Upper lobe of right lung (tissue), 1 donor: Measurements from ENCODE around the gene TUNAR. TPM values are rescaled to one million over a fixed set of nuclear protein-coding genes. Genes with fewer than 3 reads are reported as not detected.

Source experiments
- ATAC-seq: fragments of 200-7000 bp; cut with Tn5 transposase; one replicate; pipeline ENCODE4 v1.9.1; 2020; ENCODE audit warnings: mild to moderate bottlenecking, moderate library complexity
- DNase-seq: peaks from one replicate; pipeline ENCODE4 v3.0.0-alpha.2; 2020
- H3K27ac ChIP-seq: fragments of 200-600 bp; one replicate; pipeline ENCODE4 v1.8.0; 2022
- H3K27me3 ChIP-seq: fragments of 200-600 bp; one replicate; pipeline ENCODE4 v1.8.0; 2022; ENCODE audit warnings: mild to moderate bottlenecking
- H3K36me3 ChIP-seq: fragments of 200-600 bp; one replicate; pipeline ENCODE4 v1.8.0; 2022
- H3K4me1 ChIP-seq: fragments of 200-600 bp; one replicate; pipeline ENCODE4 v1.8.0; 2022
- H3K4me3 ChIP-seq: fragments of 200-600 bp; one replicate; pipeline ENCODE4 v1.8.0; 2022; ENCODE audit warnings: mild to moderate bottlenecking
- H3K9me3 ChIP-seq: fragments of 200-600 bp; one replicate; pipeline ENCODE4 v1.8.0; 2022
- CTCF ChIP-seq: fragments of 200-600 bp; IDR thresholded peaks from one replicate; pipeline ENCODE4 v1.8.0; 2022; ENCODE audit warnings: antibody characterized with exemption
- intact Hi-C: fragments of 100-400 bp; cut with DNase I; formaldehyde crosslinking; loops from one replicate; pipeline ENCODE4 v1.11.0; 2022
- total RNA-seq: library from RNA; stranded (reverse); fragmentation: NEBNext Ultra II Directional; extraction: Animal tissue kit (Norgen Biotek cat#: 25700); gene quantifications from one replicate; pipeline ENCODE4 v1.2.1, GENCODE V29; 2021
- donor health status: DM: no; HTN: yes; CAD: no; lungs with severe emphysema.

Gene TUNAR
- total RNA-seq, 1 donor from 2014 or later = not detected

GRCh38 chr14:95892142-95892541 is 15.5 kb downstream of the TUNAR start:
- DNase-seq (no peak), ATAC-seq (no peak)
- TF ChIP-seq CTCF = no peak
- Histone ChIP-seq H3K9me3 (no peaks in the 10 kb centered on the region), H3K27me3 (no peaks in the 10 kb centered on the region), H3K4me3 (no peak overlapping the region), H3K36me3 (no peaks in the 10 kb centered on the region), H3K27ac (no peak overlapping the region), H3K4me1 (no peaks in the 10 kb centered on the region)
- intact Hi-C loops = no loop called here

GRCh38 chr14:95895720-95896119 is 19.1 kb downstream of the TUNAR start:
- peak; percentile 19 for TF ChIP-seq CTCF
- intact Hi-C loops = no loop called here
- no peak for ATAC-seq
- no peak for DNase-seq
- Histone ChIP-seq H3K36me3 (no peaks in the 10 kb centered on the region), H3K4me1 (no peaks in the 10 kb centered on the region), H3K4me3 (no peak overlapping the region), H3K27me3 (no peaks in the 10 kb centered on the region), H3K27ac (no peak overlapping the region), H3K9me3 (no peaks in the 10 kb centered on the region)

GRCh38 chr14:95896498-95897135 is 20.0 kb downstream of the TUNAR start:
- H3K9me3 ChIP-seq = no peaks in the 10 kb centered on the region
- DNase-seq (no peak), ATAC-seq (no peak)
- intact Hi-C loops = no loop called here
- no peak overlapping the region for H3K4me3 ChIP-seq
- no peaks in the 10 kb centered on the region for H3K4me1 ChIP-seq
- H3K27ac ChIP-seq = no peak overlapping the region
- H3K36me3 ChIP-seq = no peaks in the 10 kb centered on the region
- peaks cover 2% of the 10 kb centered on the region for H3K27me3 ChIP-seq
- TF ChIP-seq CTCF = no peak

- Histone ChIP-seq H3K4me3 (no peak overlapping the region), H3K4me1 (no peaks in the 10 kb centered on the region), H3K9me3 (no peaks in the 10 kb centered on the region), H3K36me3 (no peaks in the 10 kb centered on the region), H3K27ac (no peak overlapping the region), H3K27me3 (peaks cover 5% of the 10 kb centered on the region)
- TF ChIP-seq CTCF = no peak
- DNase-seq (no peak), ATAC-seq (no peak)
- intact Hi-C loops = no loop called here
Observed at GRCh38 chr14:95897280-95897679, 20.6 kb downstream of the TUNAR start.

GRCh38 chr14:95901054-95901453 is 24.4 kb downstream of the TUNAR start:
- DNase-seq (no peak), ATAC-seq (no peak)
- H3K36me3 ChIP-seq = no peaks in the 10 kb centered on the region
- no peaks in the 10 kb centered on the region for H3K9me3 ChIP-seq
- TF ChIP-seq CTCF = no peak
- intact Hi-C loops = no loop called here
- H3K4me1 ChIP-seq = no peaks in the 10 kb centered on the region
- H3K4me3 ChIP-seq = no peak overlapping the region
- no peak overlapping the region for H3K27ac ChIP-seq
- H3K27me3 ChIP-seq = peaks cover 5% of the 10 kb centered on the region
